ENCODE results near the gene PES1. TPM values are rescaled to one million over a fixed set of nuclear protein-coding genes. Genes with fewer than 3 reads are reported as not detected.
"Not testable (repeated sequence)": the region's sequence is repeated elsewhere in the genome, so short reads cannot be mapped to it uniquely, and the experiment has no call there.

The PES1 gene
- polyA plus RNA-seq, 3 donors = 32.2 to 36.6 (median 35.6) TPM

DNA sequence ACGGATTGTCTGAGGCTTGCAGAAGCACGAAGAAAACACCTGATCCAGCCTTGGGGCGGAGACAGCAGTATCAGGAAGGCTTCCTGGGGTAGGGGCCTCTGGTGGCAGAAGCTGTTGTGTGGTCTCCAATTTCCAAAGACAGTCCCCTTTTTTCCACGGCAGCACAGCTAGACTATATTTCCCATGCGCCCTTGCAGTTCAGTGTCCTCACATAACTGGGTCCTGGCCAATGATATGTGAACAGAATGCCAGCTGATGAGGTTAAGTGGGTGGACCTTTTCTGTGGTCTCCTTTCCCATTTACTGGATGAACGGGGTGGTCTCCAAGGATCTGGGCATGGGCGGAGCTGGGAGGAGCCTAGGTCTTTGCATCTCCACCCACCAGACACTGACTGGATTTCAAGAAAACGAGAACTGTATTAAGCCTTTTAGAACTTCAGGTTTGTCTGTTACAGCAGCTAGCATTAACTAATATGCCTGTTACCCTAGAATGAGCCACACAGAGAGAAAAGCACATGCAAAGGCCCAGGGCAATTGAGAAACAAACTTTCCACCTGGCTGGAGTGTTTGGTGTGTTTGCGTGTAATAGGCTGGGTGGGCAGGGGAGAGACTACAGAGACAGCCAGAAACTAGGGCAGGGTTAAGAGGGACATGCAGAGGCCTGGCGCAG lies 23.4 kb downstream of the PES1 start:
- TF ChIP-seq, protein P1, sequence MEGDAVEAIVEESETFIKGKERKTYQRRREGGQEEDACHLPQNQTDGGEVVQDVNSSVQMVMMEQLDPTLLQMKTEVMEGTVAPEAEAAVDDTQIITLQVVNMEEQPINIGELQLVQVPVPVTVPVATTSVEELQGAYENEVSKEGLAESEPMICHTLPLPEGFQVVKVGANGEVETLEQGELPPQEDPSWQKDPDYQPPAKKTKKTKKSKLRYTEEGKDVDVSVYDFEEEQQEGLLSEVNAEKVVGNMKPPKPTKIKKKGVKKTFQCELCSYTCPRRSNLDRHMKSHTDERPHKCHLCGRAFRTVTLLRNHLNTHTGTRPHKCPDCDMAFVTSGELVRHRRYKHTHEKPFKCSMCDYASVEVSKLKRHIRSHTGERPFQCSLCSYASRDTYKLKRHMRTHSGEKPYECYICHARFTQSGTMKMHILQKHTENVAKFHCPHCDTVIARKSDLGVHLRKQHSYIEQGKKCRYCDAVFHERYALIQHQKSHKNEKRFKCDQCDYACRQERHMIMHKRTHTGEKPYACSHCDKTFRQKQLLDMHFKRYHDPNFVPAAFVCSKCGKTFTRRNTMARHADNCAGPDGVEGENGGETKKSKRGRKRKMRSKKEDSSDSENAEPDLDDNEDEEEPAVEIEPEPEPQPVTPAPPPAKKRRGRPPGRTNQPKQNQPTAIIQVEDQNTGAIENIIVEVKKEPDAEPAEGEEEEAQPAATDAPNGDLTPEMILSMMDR (IDR thresholded peaks at IDR 0.05) = no peak
- Histone ChIP-seq H3K27me3 (ENCODE audit: control insufficient read depth in 2 of 2, insufficient read depth in 2 of 2, low read length in 2 of 2) (peaks cover 0 to 3% of the 10 kb centered on the region in 2 donors), H3K4me2 (replicated peaks; ENCODE audit: extremely low read depth, low read length, poor library complexity, severe bottlenecking) (no peak overlapping the region), H3K9ac (ENCODE audit: insufficient read depth, low read length, poor library complexity, severe bottlenecking) (no peak overlapping the region), H4K20me1 (ENCODE audit: insufficient read depth, low read length) (no peaks in the 10 kb centered on the region), H3K9me3 (replicated peaks in 1 of 2; ENCODE audit: control insufficient read depth in 1 of 2, insufficient read depth in 1 of 2, low read length in 2 of 2) (no peaks in the 10 kb centered on the region), H3K4me3 (replicated peaks in 1 of 3; ENCODE audit: low read depth in 2 of 3, low read length in 3 of 3) (no peak overlapping the region), H3K4me1 (ENCODE audit: control insufficient read depth in 1 of 2, insufficient read depth in 2 of 2, low read length in 2 of 2) (no peaks in the 10 kb centered on the region), H3K79me2 (ENCODE audit: insufficient read depth, low read length) (no peaks in the 10 kb centered on the region), H3K27ac (ENCODE audit: low read depth in 1 of 2, low read length in 2 of 2) (no peak overlapping the region), H3K36me3 (replicated peaks in 1 of 2; ENCODE audit: control insufficient read depth in 1 of 2, insufficient read depth in 2 of 2, low read length in 2 of 2) (no peaks in the 10 kb centered on the region), H2AFZ (ENCODE audit: insufficient read depth, low read depth, low read length, poor library complexity, severe bottlenecking) (no peak overlapping the region)
- Mint-ChIP-seq H3K9me3 (peaks cover 0 to 3% (median 0%) of the 10 kb centered on the region in 7 donors), H3K4me1 (no peaks in the 10 kb centered on the region), H3K4me3 (no peak overlapping the region), H3K27ac (no peak overlapping the region), H3K36me3 (no peaks in the 10 kb centered on the region), H3K27me3 (ENCODE audit: low read depth in 3 of 3) (peaks cover 6 to 14% (median 14%) of the 10 kb centered on the region in 3 donors)
- DNase-seq = no peak
- WGBS (ENCODE audit: insufficient coverage) = 73% methylated on average over 5 of the region's 10 CpGs
- intact Hi-C loops (cut with micrococcal nuclease) = loop anchor here in 1 of 2 donors (10.0 kb wide), 1 partner anchor 187 kb away; no protein-coding TSS in a partner anchor

DNA sequence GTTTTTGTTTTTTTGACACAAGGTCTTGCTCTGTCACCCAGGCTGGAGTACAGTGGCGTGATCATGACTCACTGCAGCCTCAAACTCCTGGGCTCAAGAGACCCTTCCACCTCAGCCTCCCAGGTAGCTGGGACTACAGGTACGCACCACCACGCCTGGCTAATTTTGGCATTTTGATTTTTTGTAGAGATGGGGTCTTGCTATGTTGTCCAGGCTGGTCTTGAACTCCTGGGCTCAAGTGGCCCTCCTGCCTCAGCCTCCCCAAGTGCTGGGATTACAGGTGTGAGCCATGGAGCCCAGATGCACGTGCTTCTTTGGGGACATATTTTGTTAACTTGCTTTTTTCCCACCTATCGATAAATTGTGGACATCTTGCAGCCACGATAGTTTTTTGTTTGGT lies 24.4 kb downstream of the PES1 start:
- H3K4me3 Mint-ChIP-seq; H3K27ac ChIP-seq (ENCODE audit: low read depth in 1 of 2, low read length in 2 of 2); H3K36me3 ChIP-seq (replicated peaks in 1 of 2; ENCODE audit: control insufficient read depth in 1 of 2, insufficient read depth in 2 of 2, low read length in 2 of 2); H3K4me1 ChIP-seq (ENCODE audit: control insufficient read depth in 1 of 2, insufficient read depth in 2 of 2, low read length in 2 of 2); H3K9me3 Mint-ChIP-seq; H3K4me3 ChIP-seq (replicated peaks in 1 of 3; ENCODE audit: low read depth in 2 of 3, low read length in 3 of 3); H3K4me1 Mint-ChIP-seq; H3K9ac ChIP-seq (ENCODE audit: insufficient read depth, low read length, poor library complexity, severe bottlenecking); DNase-seq; H3K27me3 ChIP-seq (ENCODE audit: control insufficient read depth in 2 of 2, insufficient read depth in 2 of 2, low read length in 2 of 2); H3K9me3 ChIP-seq (replicated peaks in 1 of 2; ENCODE audit: control insufficient read depth in 1 of 2, insufficient read depth in 1 of 2, low read length in 2 of 2); H3K4me2 ChIP-seq (replicated peaks; ENCODE audit: extremely low read depth, low read length, poor library complexity, severe bottlenecking); H3K79me2 ChIP-seq (ENCODE audit: insufficient read depth, low read length); H2AFZ ChIP-seq (ENCODE audit: insufficient read depth, low read depth, low read length, poor library complexity, severe bottlenecking); H3K36me3 Mint-ChIP-seq; H4K20me1 ChIP-seq (ENCODE audit: insufficient read depth, low read length): not testable (repeated sequence)
- 100% methylated on average over 3 of the region's 6 CpGs for WGBS (ENCODE audit: insufficient coverage)
- intact Hi-C loops (cut with micrococcal nuclease) = loop anchor here in 1 of 2 donors (10.0 kb wide), 1 partner anchor 188 kb away; no protein-coding TSS in a partner anchor
- Mint-ChIP-seq H3K27me3 (ENCODE audit: low read depth in 3 of 3) (peaks cover 6 to 14% (median 9%) of the 10 kb centered on the region in 3 donors), H3K27ac (peak overlapping the region in 1 of 7 donors; percentile 4)
